Heart right ventricle (tissue), 16 donors: Measurements from ENCODE around the gene NENF. TPM values are rescaled to one million over a fixed set of nuclear protein-coding genes. Genes with fewer than 3 reads are reported as not detected.

Experiments
- ATAC-seq, 8 donors: fragments of 200-7000 bp; cut with Tn5 transposase; one replicate each; pipeline ENCODE4 v1.9.1; 2020; ENCODE audit warnings: mild to moderate bottlenecking in 8 of 8, moderate library complexity in 8 of 8, moderate number of reproducible peaks in 1 of 8
- DNase-seq, 2 donors: peaks; one replicate each; pipeline ENCODE4 v3.0.0-alpha.2; 2020
- H3K27ac ChIP-seq, 10 donors: fragments of 200-600 bp; sonication (generic) in 2 of 10; one replicate each; pipeline versions ENCODE4 v1.5.0 to v1.8.0; 2020 to 2022; ENCODE audit warnings: mild to moderate bottlenecking in 3 of 10
- H3K27me3 ChIP-seq, 7 donors: fragments of 200-600 bp; one replicate each; pipeline ENCODE4 v1.8.0; 2021 to 2022; ENCODE audit warnings: mild to moderate bottlenecking in 2 of 7
- H3K36me3 ChIP-seq, 9 donors: fragments of 200-600 bp; sonication (generic) in 1 of 9; one replicate each; pipeline versions ENCODE4 v1.5.0 to v1.8.0; 2020 to 2022; ENCODE audit warnings: mild to moderate bottlenecking in 2 of 9
- H3K4me1 ChIP-seq, 9 donors: fragments of 200-600 bp; sonication (generic) in 1 of 9; one replicate each; pipeline versions ENCODE4 v1.5.0 to v1.8.0; 2020 to 2022; ENCODE audit warnings: mild to moderate bottlenecking in 4 of 9
- H3K4me3 ChIP-seq, 10 donors: fragments of 200-600 bp; sonication (generic) in 2 of 10; one replicate each; pipeline versions ENCODE4 v1.5.0 to v1.8.0; 2020 to 2022; ENCODE audit warnings: mild to moderate bottlenecking in 7 of 10, moderate library complexity in 2 of 10
- H3K9me3 ChIP-seq, 11 donors: fragments of 200-600 bp in 10 of 11; sonication (generic) in 2 of 11; one replicate each; pipeline versions ENCODE4 v1.5.0 to v1.8.0; 2013 to 2022; ENCODE audit warnings: mild to moderate bottlenecking in 2 of 11, control low read depth in 1 of 11, moderate library complexity in 1 of 11
- WGBS, 2 donors: extraction: QIAGEN DNeasy Blood & Tissue Kit; methylation state at CpG; one replicate each; pipeline ENCODE4 v1.1.7; 2013; ENCODE audit warnings: inconsistent platforms in 1 of 2; 5-methylcytosine and 5-hydroxymethylcytosine counted together
- intact Hi-C, 10 donors: fragments of 100-400 bp; cut with DNase I; formaldehyde crosslinking; loops; one replicate each; pipeline versions ENCODE4 v1.11.1 to v1.14.2; 2022
- polyA plus RNA-seq, 2 donors: library from polyadenylated mRNA; stranded (reverse); fragments of 200-250 nt; gene quantifications; one replicate each; pipeline ENCODE4 v1.2.3, GENCODE V29; 2013
- total RNA-seq, 10 donors: library from RNA; stranded (reverse); fragmentation: NEBNext Ultra II Directional in 3 of 10; extraction: Animal tissue kit (Norgen Biotek cat#: 25700) in 3 of 10; gene quantifications; one replicate each; pipeline versions ENCODE4 v1.2.1 to v1.2.4, GENCODE V29; 2021 to 2023
- TF ChIP-seq, protein P1 (sequence below), 9 donors: fragments of 200-600 bp; sonication (generic) in 2 of 9; IDR thresholded peaks; one replicate each; pipeline versions ENCODE4 v1.5.0 to v1.8.0; 2021 to 2022; ENCODE audit warnings: antibody characterized with exemption in 9 of 9, mild to moderate bottlenecking in 5 of 9, moderate library complexity in 1 of 9
- donor health status: Arrhythmogenic right ventricular cardiomyopathy.
- donor health status: ischemic (EF 13 %, LVEDD 7.1; RV severe dilation, severe dysfunction).
- donor health status: healthy with polysubstance abuse.
- donor health status: DM: no; HTN: yes; CAD: no.
- donor health status: DM: no; HTN: no; CAD: no.
- donor health status: ischemic (EF 25% LVEDD 6.9; RV normal size, moderate dysfunction).
- donor health status: ischemic (EF 25% LVEDD 5.7; RV mildly dilated, moderate dysfunction).
- donor health status: healthy.
- donor health status: DM: yes; HTN: yes; CAD: no.
- donor health status: Ischemic cardiomyopathy.
- donor health status: ischemic (EF 35%, LVEDD 5.7; RV mildly dilated, moderate dysfunction).
- donor health status: nonischemic (EF 11% LVEDD 7.7; RV severe dilation, severe dysfunction).
- donor health status: DM: yes; HTN: yes; CAD: no.
- donor health status: PGD.
- donor health status: ischemic (EF 29% LVEDD 5.4; RV normal size, mild dysfunction).
- donor health status: nonischemic (EF 23%, LVEDD 6.1; RV moderate dilation, normal function).

NENF gene
- total and polyA plus RNA-seq, 12 donors, result 91.8 to 241 (median 115) TPM

DNA sequence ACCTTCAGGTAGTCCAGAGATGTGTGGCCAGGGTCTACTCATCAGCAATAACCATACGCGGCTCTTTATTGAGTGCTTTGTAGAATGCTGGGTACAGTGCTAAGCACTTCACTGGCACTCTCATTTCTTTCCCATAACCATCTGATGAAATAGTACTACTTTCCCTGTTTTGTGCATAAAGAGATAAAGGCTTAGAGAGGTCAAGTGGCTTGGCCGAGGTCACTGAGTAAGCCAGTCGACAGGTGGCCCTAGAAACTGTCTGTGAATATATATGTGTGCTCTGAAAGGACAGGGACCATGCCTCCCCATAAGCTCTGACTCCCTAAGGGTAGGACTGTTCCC lies 52.8 kb downstream of the NENF start:
- Histone ChIP-seq H3K27me3 (no peaks in the 10 kb centered on the region), H3K4me1 (peaks cover 0 to 30% (median 13%) of the 10 kb centered on the region in 9 donors), H3K36me3 (no peaks in the 10 kb centered on the region), H3K4me3 (no peak overlapping the region), H3K9me3 (no peaks in the 10 kb centered on the region), H3K27ac (no peak overlapping the region)
- intact Hi-C loops, result loop anchor here in 4 of 10 donors (10.0 kb wide), 3 partner anchors 69 to 139 kb away; a partner anchor contains a TSS
- TF ChIP-seq, protein P1, sequence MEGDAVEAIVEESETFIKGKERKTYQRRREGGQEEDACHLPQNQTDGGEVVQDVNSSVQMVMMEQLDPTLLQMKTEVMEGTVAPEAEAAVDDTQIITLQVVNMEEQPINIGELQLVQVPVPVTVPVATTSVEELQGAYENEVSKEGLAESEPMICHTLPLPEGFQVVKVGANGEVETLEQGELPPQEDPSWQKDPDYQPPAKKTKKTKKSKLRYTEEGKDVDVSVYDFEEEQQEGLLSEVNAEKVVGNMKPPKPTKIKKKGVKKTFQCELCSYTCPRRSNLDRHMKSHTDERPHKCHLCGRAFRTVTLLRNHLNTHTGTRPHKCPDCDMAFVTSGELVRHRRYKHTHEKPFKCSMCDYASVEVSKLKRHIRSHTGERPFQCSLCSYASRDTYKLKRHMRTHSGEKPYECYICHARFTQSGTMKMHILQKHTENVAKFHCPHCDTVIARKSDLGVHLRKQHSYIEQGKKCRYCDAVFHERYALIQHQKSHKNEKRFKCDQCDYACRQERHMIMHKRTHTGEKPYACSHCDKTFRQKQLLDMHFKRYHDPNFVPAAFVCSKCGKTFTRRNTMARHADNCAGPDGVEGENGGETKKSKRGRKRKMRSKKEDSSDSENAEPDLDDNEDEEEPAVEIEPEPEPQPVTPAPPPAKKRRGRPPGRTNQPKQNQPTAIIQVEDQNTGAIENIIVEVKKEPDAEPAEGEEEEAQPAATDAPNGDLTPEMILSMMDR (IDR thresholded peaks at IDR 0.05), result no peak
- ATAC-seq (no peak), DNase-seq (no peak)
- 83 to 91% methylated on average over 4 of the region's 4 CpGs for WGBS, 2 donors

DNA sequence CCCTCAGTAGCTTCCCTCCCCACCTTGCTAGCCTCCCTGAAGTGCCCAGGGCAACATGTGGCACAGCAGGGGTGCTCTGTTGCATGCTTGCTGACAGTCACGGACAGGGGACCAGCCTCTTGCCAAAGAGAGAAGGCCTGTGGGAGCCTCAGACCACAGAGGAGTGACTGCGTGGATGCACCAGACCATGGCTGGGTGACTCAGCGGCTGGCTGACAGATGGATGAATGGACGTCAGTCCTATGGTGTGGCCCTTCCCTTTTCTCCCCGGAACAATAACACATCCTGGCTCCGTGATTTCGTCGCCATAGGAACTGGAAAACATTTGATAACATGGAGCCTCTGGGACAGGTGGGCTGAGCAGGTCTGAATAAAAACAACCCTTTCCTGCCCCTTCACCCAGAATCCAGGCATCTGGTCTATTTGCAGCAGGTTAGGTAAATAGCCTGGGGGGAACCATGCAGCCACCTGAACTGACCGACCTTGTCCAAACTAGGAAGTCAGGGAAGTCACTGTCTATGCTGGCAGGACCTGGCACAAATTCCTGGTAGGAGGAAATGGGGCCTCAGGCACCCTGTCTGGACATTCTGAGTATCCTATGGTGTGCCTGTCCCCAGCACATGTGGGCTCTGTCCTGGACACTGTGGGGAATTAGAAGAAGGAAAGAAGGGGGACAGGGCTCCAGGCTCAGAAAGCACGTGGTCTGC lies 53.3 kb downstream of the NENF start:
- ATAC-seq, result peak; percentile 50 to 80 (median 67)
- intact Hi-C loops, result loop anchor here in 4 of 10 donors (10.0 kb wide), 3 partner anchors 69 to 139 kb away; a partner anchor contains a TSS

DNA sequence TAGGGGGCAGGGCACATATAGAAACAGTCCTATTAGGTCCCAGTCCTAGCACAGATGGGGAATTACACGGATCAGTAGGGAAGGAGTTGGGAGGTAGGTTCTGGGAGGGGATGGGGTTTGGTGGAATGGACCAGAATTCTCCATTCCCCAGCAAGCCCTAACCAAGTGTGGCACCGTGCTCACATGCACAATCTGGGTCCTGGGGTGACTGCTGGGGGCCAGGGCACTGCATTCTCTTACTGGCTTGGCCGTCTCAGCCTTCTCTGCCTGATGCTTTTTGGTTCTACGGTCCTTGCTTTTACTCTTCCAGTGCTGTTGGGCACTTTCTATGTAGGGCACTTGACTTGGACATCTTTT lies 53.9 kb downstream of the NENF start:
- TF ChIP-seq, protein P1 (IDR thresholded peaks at IDR 0.05), result no peak
- no peaks in the 10 kb centered on the region for H3K9me3 ChIP-seq
- H3K4me3 ChIP-seq, result no peak overlapping the region
- H3K27me3 ChIP-seq, result no peaks in the 10 kb centered on the region
- ATAC-seq (no peak), DNase-seq (no peak)
- H3K27ac ChIP-seq, result peak overlapping the region in 1 of 10 donors; percentile 13
- H3K4me1 ChIP-seq, result peaks cover 0 to 39% (median 13%) of the 10 kb centered on the region in 9 donors
- H3K36me3 ChIP-seq, result no peaks in the 10 kb centered on the region
- 86 to 91% methylated on average over 4 of the region's 4 CpGs for WGBS, 2 donors
- intact Hi-C loops, result loop anchor here in 4 of 10 donors (10.0 kb wide), 3 partner anchors 68 to 138 kb away; a partner anchor contains a TSS

More for the DNA sequence above, 53.3 kb downstream of the NENF start:
- peak overlapping the region in 1 of 10 donors; percentile 13 for H3K27ac ChIP-seq
- no peaks in the 10 kb centered on the region for H3K27me3 ChIP-seq
- H3K9me3 ChIP-seq, result no peaks in the 10 kb centered on the region
- TF ChIP-seq, protein P1 (IDR thresholded peaks at IDR 0.05), result no peak
- WGBS, 2 donors, result 50 to 60% methylated on average over 10 of the region's 10 CpGs
- no peak overlapping the region for H3K4me3 ChIP-seq
- peaks cover 0 to 35% (median 13%) of the 10 kb centered on the region in 9 donors for H3K4me1 ChIP-seq
- peak in 1 of 2 donors; percentile 27 for DNase-seq
- no peaks in the 10 kb centered on the region for H3K36me3 ChIP-seq

DNA sequence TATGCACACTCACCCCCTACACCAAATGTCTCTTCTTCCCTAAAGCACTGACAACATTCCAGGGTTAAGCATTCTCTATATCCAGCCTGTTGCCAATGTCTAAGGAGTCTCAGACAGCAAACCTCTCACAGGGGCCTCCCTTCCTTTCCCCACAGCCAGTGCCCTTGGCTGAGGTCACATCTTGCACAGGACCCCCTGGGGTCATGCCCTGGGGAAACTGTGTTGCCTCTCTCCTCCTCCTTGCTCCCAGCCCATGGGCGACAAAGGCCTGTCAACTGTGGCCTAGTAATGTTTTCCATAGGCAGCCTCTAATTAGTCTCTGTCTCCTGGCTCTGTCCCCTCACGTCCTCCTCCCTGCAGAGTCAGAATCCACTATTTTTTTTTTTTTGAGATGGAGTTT lies 54.6 kb downstream of the NENF start:
- Histone ChIP-seq H3K4me3 (no peak overlapping the region), H3K27me3 (no peaks in the 10 kb centered on the region), H3K27ac (no peak overlapping the region), H3K4me1 (peaks cover 0 to 43% (median 13%) of the 10 kb centered on the region in 9 donors), H3K9me3 (no peaks in the 10 kb centered on the region), H3K36me3 (no peaks in the 10 kb centered on the region)
- WGBS, 2 donors, result 94 to 99% methylated on average over 2 of the region's 2 CpGs
- no peak for ATAC-seq
- TF ChIP-seq, protein P1 (IDR thresholded peaks at IDR 0.05), result no peak
- intact Hi-C loops, result loop anchor here in 4 of 10 donors (10.0 kb wide), 3 partner anchors 68 to 138 kb away; a partner anchor contains a TSS
- DNase-seq, result no peak
